PC-9 (cell line): ENCODE data around the gene SAMD1. TPM values are rescaled to one million over a fixed set of nuclear protein-coding genes. Genes with fewer than 3 reads are reported as not detected.
A peak's percentile ranks its signal among the peaks of the same experiment; 100 is the strongest.

Experiments
- BruUV-seq: library from RNA; stranded (reverse); fragments of 400-500 nt; replicated peaks from 2 replicates; lab custom pipeline; 2021; lab: Mats Ljungman, UMichigan
- CTCF ChIA-PET: fragments of 300-600 bp; sonication (Branson Sonifier 250); formaldehyde crosslinking; loops from one replicate; lab custom pipeline; 2022; ENCODE audit warnings: antibody characterized with exemption; lab: Charles Lee
- POLR2A ChIA-PET: fragments of 300-600 bp; sonication (Branson Sonifier 250); formaldehyde crosslinking; loops from one replicate; lab custom pipeline; 2022; ENCODE audit warnings: antibody characterized with exemption; ENCODE audit not compliant: unreplicated experiment; lab: Charles Lee
- DNase-seq, 2 experiments: peaks; one replicate each; pipeline versions ENCODE4 v3.0.0 to v3.0.0-alpha.2; 2015 to 2022; ENCODE audit warnings: mixed read lengths in 1 of 2
- H2AFZ ChIP-seq: fragments of 200-600 bp; sonication (generic); 2 replicates; pipeline ENCODE4 v1.8.1; 2017; ENCODE audit warnings: antibody characterized with exemption
- H3F3A ChIP-seq: fragments of 200-600 bp; sonication (generic); 2 replicates; pipeline ENCODE4 v1.8.1; 2017; ENCODE audit warnings: antibody characterized with exemption, mild to moderate bottlenecking, low read depth; ENCODE audit not compliant: insufficient read depth
- H3K27ac ChIP-seq: fragments of 200-600 bp; sonication (generic); 2 replicates; pipeline ENCODE4 v1.6.1; 2016; ENCODE audit warnings: mixed run types
- H3K27me3 ChIP-seq: fragments of 200-600 bp; sonication (generic); 2 replicates; pipeline ENCODE4 v1.6.1; 2016; ENCODE audit warnings: low read depth, mixed run types; ENCODE audit not compliant: insufficient read depth
- H3K36me3 ChIP-seq: fragments of 200-600 bp; sonication (generic); 2 replicates; pipeline ENCODE4 v1.6.1; 2016; ENCODE audit warnings: low read depth, mixed run types
- H3K4me1 ChIP-seq: fragments of 200-600 bp; sonication (generic); replicated peaks from 2 replicates; pipeline ENCODE4 v1.6.1; 2016; ENCODE audit warnings: mixed run types; ENCODE audit not compliant: insufficient read depth
- H3K4me2 ChIP-seq: fragments of 200-600 bp; sonication (generic); 2 replicates; pipeline ENCODE4 v1.6.1; 2017; ENCODE audit warnings: mixed run types
- H3K4me3 ChIP-seq: fragments of 200-600 bp; sonication (generic); 2 replicates; pipeline ENCODE4 v1.6.1; 2016; ENCODE audit warnings: mixed run types
- H3K79me2 ChIP-seq: fragments of 200-600 bp; sonication (generic); 2 replicates; pipeline ENCODE4 v1.6.1; 2017; ENCODE audit warnings: low read depth, mixed run types
- H3K9me2 ChIP-seq: fragments of 200-600 bp; sonication (generic); 2 replicates; pipeline ENCODE4 v1.8.1; 2017; ENCODE audit warnings: mild to moderate bottlenecking; ENCODE audit not compliant: insufficient read depth
- H3K9me3 ChIP-seq: fragments of 200-600 bp; sonication (generic); 2 replicates; pipeline ENCODE4 v1.8.1; 2016; ENCODE audit warnings: low read depth; ENCODE audit not compliant: insufficient read depth
- H4K20me1 ChIP-seq: fragments of 200-600 bp; sonication (generic); 2 replicates; pipeline ENCODE4 v1.8.1; 2017; ENCODE audit not compliant: insufficient read depth
- CTCF ChIP-seq: fragments of 200-600 bp; sonication (generic); conservative IDR thresholded peaks from 2 replicates; pipeline ENCODE4 v1.6.1; 2017; ENCODE audit warnings: mixed run types, antibody characterized with exemption, mild to moderate bottlenecking, moderate library complexity
- EZH2 ChIP-seq: fragments of 200-600 bp; sonication (generic); IDR thresholded peaks from 2 replicates; pipeline ENCODE4 v1.8.0; 2017; ENCODE audit warnings: antibody characterized with exemption, low read depth
- intact Hi-C: fragments of 100-400 bp; cut with micrococcal nuclease; formaldehyde crosslinking; loops from one replicate; pipeline ENCODE4 v1.10.0; 2022; ENCODE audit not compliant: unreplicated experiment
- total RNA-seq: library from RNA; stranded (reverse); gene quantifications from 2 replicates; pipeline ENCODE4 v1.2.3, GENCODE V29; 2021

SAMD1 gene
- total RNA-seq, 1 experiment from 2014 or later, result 50.3 TPM

- H3F3A ChIP-seq, result peaks cover 25% of the 10 kb centered on the region; the same call in 1 of the 2 replicates
- H3K79me2 ChIP-seq, result no peaks in the 10 kb centered on the region
- BruUV-seq, result no TSS peak
- H4K20me1 ChIP-seq, result no peaks in the 10 kb centered on the region
- no peak overlapping the region for H3K27ac ChIP-seq
- H3K4me1 ChIP-seq, result peaks cover 21% of the 10 kb centered on the region
- no peaks in the 10 kb centered on the region for H3K9me2 ChIP-seq
- intact Hi-C loops, result no loop called here
- no peak overlapping the region for H3K4me3 ChIP-seq
- POLR2A ChIA-PET, result no interaction called here
- no peaks in the 10 kb centered on the region for H3K36me3 ChIP-seq
- no peaks in the 10 kb centered on the region for H3K27me3 ChIP-seq
- no peak for DNase-seq
- TF ChIP-seq CTCF (no peak), EZH2 (no peak)
- CTCF ChIA-PET, result no interaction called here
- H2AFZ ChIP-seq, result no peak overlapping the region
- H3K9me3 ChIP-seq, result no peaks in the 10 kb centered on the region
- H3K4me2 ChIP-seq, result peak overlapping the region; percentile 77; the same call in 1 of the 2 replicates
These were observed 27.4 kb downstream of the SAMD1 start for GRCh38 chr19:14063105-14063504.

- peaks cover 21% of the 10 kb centered on the region for H3K4me1 ChIP-seq
- TF ChIP-seq EZH2, result no peak
- TF ChIP-seq CTCF, result no peak
- H3K4me2 ChIP-seq, result peak overlapping the region; percentile 77
- ChIA-PET POLR2A (interaction anchor here (0.5 to 0.6 kb wide), 2 partner anchors 176 to 221 kb away, joined by 4 read pairs; no protein-coding TSS in a partner anchor), CTCF (no interaction called here)
- H3K9me3 ChIP-seq, result no peaks in the 10 kb centered on the region
- peak overlapping the region; percentile 44; the same call in 1 of the 2 replicates for H3K4me3 ChIP-seq
- no peak overlapping the region for H3K27ac ChIP-seq
- H4K20me1 ChIP-seq, result no peaks in the 10 kb centered on the region
- peak in 1 of 2 experiments; percentile 15 for DNase-seq
- H3F3A ChIP-seq, result peaks cover 25% of the 10 kb centered on the region; the same call in 1 of the 2 replicates
- intact Hi-C loops, result no loop called here
- H3K9me2 ChIP-seq, result no peaks in the 10 kb centered on the region
- H3K27me3 ChIP-seq, result no peaks in the 10 kb centered on the region
- no peaks in the 10 kb centered on the region for H3K36me3 ChIP-seq
- no peaks in the 10 kb centered on the region for H3K79me2 ChIP-seq
- BruUV-seq, result no TSS peak
- H2AFZ ChIP-seq, result no peak overlapping the region
These were observed 28.0 kb downstream of the SAMD1 start for GRCh38 chr19:14062558-14062855.

- no peaks in the 10 kb centered on the region for H3K79me2 ChIP-seq
- TF ChIP-seq CTCF (no peak), EZH2 (no peak)
- no peaks in the 10 kb centered on the region for H3K27me3 ChIP-seq
- peak within 1 kb of the TSS; percentile 44; the same call in 1 of the 2 replicates for H3K4me3 ChIP-seq
- ChIA-PET CTCF (no interaction called here), POLR2A (interaction anchor here (0.5 to 0.6 kb wide), 2 partner anchors 175 to 220 kb away, joined by 4 read pairs; no protein-coding TSS in a partner anchor)
- H3F3A ChIP-seq, result peaks cover 25% of the 10 kb centered on the region; the same call in 1 of the 2 replicates
- no peaks in the 10 kb centered on the region for H3K36me3 ChIP-seq
- H2AFZ ChIP-seq, result 0 out of 2 replicates have a peak within 1 kb of the TSS, but pooled peaks have one; percentile 58
- intact Hi-C loops, result no loop called here
- no TSS peak for BruUV-seq
- peak within 1 kb of the TSS; percentile 77 for H3K4me2 ChIP-seq
- 0 out of 2 replicates have a peak within 1 kb of the TSS, but pooled peaks have one; percentile 16 for H3K27ac ChIP-seq
- peaks cover 21% of the 10 kb centered on the region for H3K4me1 ChIP-seq
- peak; percentile 66 to 73 for DNase-seq
- H4K20me1 ChIP-seq, result no peaks in the 10 kb centered on the region
- no peaks in the 10 kb centered on the region for H3K9me2 ChIP-seq
- no peaks in the 10 kb centered on the region for H3K9me3 ChIP-seq
These were observed 28.6 kb downstream of the SAMD1 start, which contains the start of gene PALM3 for GRCh38 chr19:14061751-14062557. Gene PALM3 (minus strand): TSS chr19:14062076. CDS start chr19:14061980, 96 bp downstream.
